Left cardiac atrium (tissue), 4 donors: ENCODE results near the gene TMEM175. TPM values are rescaled to one million over a fixed set of nuclear protein-coding genes. Genes with fewer than 3 reads are reported as not detected.
A peak's percentile ranks its signal among the peaks of the same experiment; 100 is the strongest.
"Not testable (repeated sequence)": the region's sequence is repeated elsewhere in the genome, so short reads cannot be mapped to it uniquely, and the experiment has no call there.

Experiments
- ATAC-seq, 2 donors: fragments of 200-7000 bp; cut with Tn5 transposase; one replicate each; pipeline ENCODE4 v1.9.1; 2020; ENCODE audit warnings: mild to moderate bottlenecking in 2 of 2, moderate library complexity in 2 of 2
- DNase-seq: peaks from one replicate; pipeline ENCODE4 v3.0.0-alpha.2; 2020
- intact Hi-C, 2 donors: fragments of 100-400 bp; cut with DNase I; formaldehyde crosslinking; loops; one replicate each; pipeline versions ENCODE4 v1.14.1 to v1.15.1; 2022 to 2023
- total RNA-seq, 2 donors: library from RNA; stranded (reverse); fragmentation: NEBNext Ultra II Directional; extraction: Animal tissue kit (Norgen Biotek cat#: 25700); gene quantifications; one replicate each; pipeline ENCODE4 v1.2.1, GENCODE V29; 2021
- donor health status: DM: no; HTN: yes; CAD: no.
- donor health status: DM: no; HTN: yes; CAD: no; lungs with severe emphysema.
- donor health status: DM: yes; HTN: yes; CAD: no.
- donor health status: Dilated cardiomyopathy.

The TMEM175 gene
- total RNA-seq, 2 donors from 2014 or later: 17.9 to 20.7 TPM

DNA sequence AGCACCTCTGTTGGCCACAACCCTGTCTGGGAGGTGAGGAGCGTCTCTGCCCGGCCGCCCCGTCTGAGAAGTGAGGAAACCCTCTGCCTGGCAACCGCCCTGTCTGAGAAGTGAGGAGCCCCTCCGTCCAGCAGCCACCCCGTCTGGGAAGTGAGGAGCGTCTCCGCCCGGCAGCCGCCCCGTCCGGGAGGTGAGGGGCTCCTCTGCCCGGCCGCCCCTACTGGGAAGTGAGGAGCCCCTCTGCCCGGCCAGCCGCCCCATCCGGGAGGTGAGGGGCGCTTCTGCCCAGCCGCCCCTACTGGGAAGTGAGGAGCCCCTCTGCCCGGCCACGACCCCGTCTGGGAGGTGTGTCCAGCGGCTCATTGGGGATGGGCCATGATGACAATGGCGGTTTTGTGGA is 43.8 kb downstream of the TMEM175 start:
- ATAC-seq, DNase-seq, intact Hi-C loops: not testable (repeated sequence)

DNA sequence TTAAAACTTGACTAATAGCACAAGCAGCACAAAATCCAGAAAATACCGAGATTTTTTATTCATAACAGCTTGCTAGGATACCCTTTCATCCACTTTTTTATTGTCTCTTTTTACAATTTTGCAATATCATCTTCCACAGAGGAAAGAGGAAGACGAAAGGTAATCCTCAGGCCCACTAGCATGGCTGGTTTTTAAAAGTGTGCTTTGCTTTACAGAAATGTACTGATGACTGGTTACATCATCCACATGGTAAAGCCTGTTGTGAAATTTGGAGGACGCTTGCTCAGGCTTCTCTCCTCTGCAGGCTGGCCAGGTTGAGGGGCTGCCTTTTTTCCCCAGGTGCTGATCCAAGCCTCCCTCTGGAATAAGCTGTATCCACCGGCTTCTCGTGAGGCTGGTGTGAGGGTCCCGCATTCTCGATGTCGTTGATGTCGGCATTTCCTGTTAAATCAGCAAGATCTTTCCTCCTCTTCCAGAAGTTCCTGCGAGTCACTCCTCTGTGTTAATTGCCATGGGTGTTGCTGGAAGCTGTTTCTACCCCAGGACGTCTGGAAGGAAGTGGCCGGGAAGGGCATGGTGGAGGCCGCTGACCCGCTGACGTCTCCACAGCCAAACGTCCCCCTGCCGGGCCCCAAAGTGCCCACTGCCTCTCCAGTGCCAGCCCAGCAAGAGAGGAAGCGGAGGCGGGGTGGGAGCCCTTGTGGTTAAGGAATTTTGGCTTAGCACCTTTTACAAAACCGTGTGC is 46.9 kb downstream of the TMEM175 start:
- intact Hi-C loops: no loop called here
- DNase-seq (no peak), ATAC-seq (no peak)

DNA sequence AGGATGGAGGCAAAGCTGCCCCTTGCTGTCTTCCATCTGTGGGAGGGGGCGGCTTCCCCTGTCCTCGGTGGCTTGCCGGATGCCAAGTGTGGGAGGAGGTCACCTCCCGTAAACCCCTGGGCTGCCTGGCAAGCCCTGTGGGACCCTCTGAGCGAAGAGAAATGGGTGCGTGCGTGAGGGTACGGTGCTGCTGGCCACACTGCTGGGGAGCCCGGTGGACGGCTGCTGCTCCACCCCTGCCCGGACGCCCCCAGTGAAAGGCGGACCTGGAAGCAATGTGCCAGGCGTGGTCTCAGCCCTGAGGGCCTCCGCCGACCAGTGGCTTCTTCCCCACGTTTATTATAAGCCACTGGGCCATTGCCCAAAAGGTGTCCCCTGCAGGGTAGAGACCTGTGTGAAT is 50.0 kb downstream of the TMEM175 start:
- ATAC-seq: no peak
- intact Hi-C loops: no loop called here
- DNase-seq: no peak

DNA sequence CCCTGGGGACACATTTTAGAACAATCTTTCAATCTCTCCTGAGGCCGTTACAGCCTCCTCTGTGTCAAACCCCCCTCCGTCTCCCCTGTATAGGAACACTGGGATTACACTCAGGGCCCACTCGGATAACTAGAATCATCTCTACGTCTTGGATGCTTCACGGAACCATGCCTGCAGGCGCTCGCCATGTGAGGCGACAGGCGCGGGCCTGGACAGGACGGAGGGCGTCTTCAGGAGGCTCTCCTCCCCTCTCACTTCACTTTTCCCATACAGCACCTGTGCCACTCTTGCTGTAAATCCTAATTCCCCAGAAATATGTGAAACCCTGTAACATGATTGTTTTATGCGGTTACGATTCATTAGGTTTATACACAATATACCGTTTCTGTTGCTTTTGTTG is 50.6 kb downstream of the TMEM175 start:
- ATAC-seq (no peak), DNase-seq (no peak)
- intact Hi-C loops: no loop called here

DNA sequence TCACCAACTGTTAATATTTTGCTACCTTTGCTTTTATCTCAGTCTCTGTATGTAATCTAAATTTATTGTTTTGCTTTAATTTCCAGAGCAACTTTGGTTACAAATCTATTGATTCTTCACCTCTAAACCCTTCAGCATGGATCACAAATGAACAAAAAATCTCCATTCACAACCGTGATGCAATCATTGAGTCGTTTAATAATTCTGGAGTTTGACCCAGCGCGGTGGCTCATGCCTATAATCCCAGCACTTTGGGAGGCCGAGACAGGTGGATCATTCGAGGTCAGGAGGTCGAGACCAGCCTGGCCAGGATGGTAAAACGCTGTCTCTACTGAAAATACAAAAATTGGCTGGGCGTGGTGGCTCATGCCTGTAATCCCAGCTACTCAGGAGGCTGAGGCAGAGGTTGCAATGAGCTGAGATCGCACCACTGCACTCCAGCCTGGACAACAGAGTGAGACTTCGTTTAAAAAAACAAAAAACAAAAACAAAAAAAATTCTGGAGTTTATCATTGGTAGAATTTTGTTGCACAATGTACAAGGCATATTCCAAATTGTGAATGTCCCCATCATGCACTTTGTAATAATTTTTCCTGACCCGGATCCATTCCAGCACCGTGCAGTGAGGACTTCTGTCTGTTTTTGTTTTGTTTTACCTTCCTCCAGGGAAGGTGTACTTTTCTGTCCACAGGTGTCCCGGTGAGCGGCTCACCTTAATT is 52.2 kb downstream of the TMEM175 start:
- no peak for DNase-seq
- no peak for ATAC-seq
- intact Hi-C loops: no loop called here

DNA sequence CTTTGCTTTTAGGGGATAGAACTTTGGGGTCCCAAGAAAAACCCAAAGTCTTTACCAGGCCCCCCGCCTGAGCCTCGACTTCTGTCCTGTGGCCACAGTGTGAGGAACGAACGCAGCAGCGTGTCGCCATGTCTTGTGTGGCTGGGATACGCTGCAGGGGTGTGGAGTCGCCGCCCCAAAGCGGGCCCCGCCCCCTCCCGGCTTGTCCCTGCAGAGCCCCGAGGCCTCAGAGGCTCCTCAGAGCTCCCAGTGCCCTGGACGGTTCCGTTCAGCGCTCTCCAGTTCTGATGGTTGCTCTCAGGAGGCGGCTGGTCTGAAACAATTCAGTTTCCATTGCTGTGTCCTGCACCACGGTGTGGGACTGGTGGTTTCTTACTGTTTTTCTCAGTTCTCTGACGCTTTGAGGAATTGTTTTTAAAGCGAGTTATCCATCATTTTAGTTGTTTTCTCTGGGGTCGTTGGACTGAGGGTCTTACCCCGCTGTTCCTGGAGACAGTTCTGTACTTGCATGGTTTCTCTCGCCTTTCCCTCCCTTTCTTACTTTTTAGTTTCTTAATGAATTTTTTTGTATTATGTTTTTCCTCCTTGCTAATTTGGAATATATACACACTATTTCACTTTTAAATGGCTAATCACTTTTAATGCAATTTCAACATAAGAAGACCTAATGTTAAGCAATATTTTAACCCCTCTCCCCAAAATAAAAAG is 53.0 kb downstream of the TMEM175 start:
- ATAC-seq (peak; percentile 62 to 66), DNase-seq (peak; percentile 82)
- intact Hi-C loops: no loop called here

DNA sequence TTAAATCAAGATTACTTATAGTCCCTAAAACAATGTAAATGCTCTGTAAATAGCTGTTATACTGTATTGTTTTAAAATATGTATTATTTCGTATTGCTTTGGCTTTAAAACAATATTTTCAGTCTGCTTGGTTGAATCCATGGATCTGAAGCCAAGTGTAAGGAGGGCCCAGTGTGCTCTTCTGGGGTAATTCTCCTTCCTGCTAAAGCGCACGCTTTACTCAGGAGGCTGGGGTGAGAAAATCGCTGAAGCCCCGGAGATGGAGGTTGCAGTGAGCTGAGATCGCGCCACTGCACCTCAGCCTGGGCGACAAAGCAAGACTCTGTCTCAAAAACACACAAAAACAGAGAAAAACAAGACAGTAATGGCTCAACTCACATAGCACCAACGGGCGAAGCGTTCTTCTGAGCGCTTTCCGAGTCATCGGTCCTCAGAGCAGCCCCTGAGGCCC is 54.2 kb downstream of the TMEM175 start:
- intact Hi-C loops: no loop called here
- DNase-seq (no peak), ATAC-seq (peak; percentile 4 to 22)

DNA sequence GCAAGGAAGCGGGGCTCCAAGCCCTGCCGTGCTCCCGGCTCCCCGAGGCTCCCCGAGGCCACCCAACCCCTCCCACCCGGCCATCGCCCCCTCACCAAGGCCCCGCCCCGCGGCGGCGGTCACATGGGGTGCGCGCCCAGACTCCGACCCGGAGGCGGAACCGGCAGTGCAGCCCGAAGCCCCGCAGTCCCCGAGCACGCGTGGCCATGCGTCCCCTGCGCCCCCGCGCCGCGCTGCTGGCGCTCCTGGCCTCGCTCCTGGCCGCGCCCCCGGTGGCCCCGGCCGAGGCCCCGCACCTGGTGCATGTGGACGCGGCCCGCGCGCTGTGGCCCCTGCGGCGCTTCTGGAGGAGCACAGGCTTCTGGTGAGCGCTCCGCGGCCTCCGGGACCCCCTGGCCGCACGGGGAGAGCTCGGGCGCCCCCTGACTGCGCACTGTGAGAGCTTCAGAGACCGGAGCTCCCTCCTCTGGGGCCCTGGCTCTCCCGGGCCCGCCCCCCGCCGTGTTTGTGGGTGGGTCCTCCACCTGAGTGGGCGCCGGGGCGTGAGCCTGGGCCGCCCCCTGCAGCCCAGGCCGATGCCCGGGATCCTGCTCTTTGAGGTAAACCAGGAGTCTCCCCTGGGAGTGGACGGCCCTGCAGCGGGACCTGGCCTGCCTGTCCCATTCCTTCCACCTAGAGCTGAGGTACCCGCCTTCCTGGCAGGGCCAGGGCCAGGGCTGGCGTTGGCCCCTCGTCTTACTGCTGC is 54.8 kb downstream of the TMEM175 start, which contains the start of gene IDUA:
Gene IDUA, plus strand, starts transcription at position 166 of the 745 bp plus-strand sequence. Its CDS starts 41 bp downstream, at position 207.
- DNase-seq: peak; percentile 88
- intact Hi-C loops: no loop called here

DNA sequence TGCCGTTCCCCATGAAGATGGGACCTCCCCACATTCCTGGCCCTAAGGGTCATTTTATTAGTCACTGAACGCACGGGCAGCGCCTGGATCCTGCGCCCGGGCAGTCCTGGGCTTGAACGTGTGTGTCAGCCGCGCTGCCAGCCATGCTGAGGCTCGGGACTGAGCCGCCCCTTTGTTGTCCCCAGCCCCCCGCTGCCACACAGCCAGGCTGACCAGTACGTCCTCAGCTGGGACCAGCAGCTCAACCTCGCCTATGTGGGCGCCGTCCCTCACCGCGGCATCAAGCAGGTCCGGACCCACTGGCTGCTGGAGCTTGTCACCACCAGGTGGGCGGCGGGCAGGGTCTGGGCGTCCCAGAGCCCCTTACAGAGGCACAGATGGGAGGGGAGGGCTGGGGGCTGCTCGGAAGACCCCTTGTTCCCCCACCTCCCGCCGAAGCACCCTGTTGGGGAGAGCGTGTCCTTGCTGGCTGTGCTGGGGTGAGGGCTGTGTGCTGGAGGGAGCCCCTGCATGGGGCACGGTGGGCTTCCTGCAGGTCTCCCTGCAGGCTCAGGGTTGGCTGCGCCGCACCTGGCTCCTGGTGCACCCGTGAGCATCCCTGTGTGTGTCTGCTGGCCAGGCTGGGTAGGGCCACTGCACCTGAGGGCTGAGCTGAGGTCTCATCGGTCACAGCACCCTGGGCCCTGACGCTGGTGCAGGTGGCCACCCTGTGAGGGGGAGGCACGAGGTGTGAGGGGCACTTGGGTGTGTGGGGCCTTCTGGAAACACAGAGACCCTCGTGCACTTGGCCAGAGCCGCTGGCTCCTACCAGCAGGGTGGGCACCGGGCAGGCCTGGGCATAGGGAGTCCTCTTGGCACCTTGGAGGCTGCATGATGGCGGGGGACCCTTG is 55.6 kb downstream of the TMEM175 start:
- DNase-seq (no peak), ATAC-seq (no peak)
- intact Hi-C loops: no loop called here

More for the DNA sequence above, 54.8 kb downstream of the TMEM175 start, which contains the start of gene IDUA:
- peak; percentile 92 to 95 for ATAC-seq

DNA sequence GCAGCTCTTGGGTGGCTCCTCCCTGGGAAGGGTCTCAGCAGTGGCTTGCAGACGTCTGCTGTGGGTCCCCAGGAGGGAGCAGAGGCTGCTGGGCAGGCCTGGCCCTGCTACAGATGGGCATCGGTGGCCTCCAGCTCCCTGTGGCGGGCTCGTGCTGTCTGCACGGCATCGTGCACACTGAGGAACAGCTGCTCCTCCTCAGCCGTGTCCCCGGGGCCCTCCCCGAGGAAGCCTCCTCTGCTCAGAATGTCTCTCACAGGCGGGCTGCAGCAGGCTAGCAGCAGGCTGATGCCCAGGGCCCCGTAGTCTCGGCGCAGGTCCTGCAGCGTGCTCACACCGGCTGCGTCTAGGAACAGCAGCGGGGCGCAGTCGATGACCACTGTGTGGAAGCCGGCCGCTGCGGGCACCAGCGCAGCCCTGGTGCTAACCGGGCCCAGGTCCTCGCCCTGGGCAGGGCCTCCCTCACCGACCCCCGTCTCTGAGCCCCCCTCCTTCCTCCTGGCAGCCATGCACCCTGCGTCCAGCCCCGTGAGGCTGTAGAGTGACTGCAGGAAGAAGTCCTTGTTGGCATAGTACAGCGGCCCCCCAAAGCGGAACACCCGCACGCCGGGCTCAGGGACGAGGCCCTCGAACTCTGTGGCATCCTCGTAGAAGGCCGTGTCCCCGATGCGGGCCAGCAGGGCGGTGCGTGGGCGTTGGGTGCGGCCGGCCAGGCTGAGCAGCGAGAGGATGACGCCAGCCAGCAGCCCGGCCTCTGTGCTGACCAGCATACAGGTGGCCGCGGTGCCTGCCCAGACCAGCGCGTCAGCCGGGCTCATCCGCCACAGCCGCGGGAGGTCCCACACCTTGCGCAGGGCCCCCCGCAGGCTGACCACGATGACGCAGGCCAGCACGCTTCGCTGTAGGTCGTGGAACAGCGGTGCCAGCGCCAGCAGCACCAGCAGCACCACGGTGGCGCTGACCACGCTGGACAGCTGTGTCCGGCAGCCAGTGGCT is 56.8 kb downstream of the TMEM175 start:
- no peak for DNase-seq
- no peak for ATAC-seq
- intact Hi-C loops: no loop called here

DNA sequence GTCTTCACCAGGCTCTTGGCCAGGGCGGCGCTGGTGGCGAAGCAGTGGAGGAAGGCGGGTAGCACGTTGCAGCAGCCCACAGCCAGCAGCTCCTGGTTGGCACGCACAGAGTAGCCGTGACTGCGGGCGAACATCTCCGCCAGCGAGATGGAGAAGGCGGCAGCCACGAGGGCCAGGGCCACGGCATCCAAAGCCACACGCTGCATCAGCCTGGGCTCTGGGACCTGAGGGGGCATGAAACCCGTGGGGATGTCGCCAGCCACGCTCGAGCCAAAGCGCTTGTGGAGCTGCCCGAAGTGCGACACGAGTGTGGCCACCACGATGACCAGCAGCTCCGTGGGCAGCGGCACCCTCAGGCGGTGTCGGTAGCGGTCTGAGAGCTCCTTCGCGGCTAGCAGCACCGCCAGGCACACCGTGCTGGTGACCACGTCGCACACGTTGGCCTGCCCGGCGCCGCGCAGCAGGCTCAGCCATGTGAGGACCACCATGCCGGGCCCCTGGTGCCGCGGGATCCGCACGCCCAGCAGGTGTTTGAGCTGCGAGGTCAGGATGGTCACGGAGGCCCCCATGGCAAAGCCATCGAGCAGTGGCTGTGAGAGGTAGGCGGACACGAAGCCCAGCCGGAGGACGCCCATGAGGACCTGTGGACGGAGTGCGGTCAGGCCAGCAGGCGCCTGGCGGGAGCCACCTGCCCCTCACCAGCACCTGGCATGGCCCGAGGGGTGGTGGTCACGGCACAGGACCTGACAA is 57.6 kb downstream of the TMEM175 start:
- DNase-seq: no peak
- no peak for ATAC-seq
- intact Hi-C loops: no loop called here

DNA sequence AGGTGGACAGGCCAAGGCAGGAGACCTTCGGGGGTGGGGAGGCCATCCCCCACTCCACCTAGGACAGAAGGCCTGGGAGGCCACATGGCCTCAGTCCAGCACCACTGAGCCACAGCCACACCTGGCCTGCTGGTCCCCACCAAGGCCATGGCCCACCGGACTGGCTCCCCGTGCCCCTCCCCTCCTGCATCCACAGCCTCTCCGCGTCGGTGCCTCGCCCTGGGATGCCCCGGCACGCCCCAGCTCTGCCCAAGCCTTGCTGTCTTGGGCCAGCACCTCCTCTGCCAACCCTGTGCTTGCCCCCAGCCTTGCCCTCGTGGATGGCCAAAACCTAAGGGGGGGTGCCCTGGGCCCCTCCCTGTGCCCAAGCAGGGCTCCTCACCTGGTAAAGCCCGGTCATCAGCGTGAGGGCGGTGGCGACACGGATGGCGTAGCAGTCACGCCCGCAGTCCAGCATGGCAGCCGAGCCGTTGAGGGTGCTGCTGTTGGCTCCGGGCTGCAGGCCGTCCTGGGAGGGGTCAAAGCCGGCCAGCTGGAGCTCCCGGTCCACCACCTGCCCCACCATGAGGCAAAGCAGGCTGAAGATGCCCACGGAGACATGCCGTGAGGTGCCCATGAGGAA is 58.6 kb downstream of the TMEM175 start:
- ATAC-seq (no peak), DNase-seq (no peak)
- intact Hi-C loops: no loop called here

DNA sequence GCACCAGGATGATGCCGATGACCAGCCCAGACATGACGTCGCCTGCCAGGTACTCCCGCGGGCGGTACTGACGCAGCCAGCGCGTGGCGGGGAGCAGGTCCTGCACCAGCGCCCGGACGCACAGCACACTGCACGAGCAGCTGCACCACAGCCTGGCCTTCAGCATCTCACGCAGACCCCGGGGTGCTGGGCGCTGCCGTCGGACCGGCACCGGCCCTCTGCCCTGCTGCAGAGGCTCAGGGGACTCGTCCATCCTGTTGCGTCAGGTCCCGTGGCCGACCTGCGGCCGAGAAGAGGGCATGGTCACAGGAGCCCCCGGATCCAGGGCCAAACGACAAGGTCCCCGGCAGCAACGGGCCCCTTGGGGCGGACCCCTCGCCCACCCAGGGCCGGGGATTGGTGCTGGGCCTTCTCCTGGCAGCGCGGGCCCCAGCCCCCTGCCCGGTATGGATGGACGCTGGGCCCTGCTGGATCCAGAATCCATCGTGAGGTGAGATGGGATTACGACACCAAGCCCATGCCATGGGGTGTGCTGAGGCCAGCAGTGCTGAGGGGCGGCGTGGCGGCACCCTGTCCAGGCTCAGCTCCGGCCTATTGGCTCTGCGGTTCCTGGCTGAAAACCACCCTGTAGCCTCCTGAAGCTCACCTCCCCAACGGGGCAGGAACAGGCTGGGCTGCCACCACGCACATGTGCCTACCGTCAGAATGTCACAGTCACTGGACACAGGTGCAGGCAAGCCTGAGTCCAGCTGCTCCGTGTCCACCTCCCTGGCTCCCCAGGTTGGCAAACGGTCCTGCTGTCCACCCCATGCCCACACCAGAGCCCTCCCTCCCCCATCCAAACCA is 59.4 kb downstream of the TMEM175 start:
- DNase-seq (no peak), ATAC-seq (no peak)
- intact Hi-C loops: no loop called here

DNA sequence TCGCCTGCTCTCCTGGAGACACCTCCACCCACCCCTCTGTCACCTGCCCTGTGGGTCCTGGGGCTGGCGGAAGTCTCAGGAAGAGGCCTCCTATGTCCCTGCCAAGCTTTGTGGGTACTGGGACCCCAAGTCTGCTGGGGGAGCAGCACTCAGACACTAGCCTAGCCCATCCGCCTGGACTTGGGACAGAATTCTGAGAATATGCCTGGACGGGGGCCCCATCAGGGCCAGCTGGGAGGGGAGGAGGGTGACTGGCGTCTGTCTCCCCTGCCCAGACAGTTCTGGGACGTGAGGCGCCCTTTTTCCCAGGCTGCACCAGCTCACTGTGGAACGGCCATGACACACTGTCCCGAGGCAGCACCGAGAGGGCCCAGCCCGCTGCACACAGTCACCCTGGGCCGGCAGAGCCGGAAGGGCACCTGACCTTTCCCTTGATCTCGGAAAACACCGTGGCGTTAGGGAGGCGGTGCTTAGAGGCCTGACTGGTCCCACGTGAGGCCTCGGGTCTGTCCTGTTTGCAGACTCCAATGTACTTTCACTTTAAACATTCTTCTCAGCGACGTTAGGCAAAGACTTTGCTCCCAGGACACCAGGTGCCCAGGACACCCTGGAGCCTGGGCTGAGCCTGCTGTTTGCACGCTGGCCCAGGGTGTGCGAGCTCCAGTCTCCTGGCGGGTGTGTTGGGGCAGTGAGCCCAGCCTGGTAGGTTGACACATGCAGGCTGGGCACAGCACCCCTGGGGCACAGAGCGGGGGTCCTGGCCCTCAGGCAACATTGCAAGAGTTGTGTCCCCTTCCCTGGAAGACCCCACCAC is 60.2 kb downstream of the TMEM175 start:
- intact Hi-C loops: no loop called here
- DNase-seq: peak; percentile 48
- ATAC-seq: no peak
